OCI-LY3 (cell line): Measurements from ENCODE around the gene POU2AF1.

Experiments used
- H2AFZ ChIP-seq: fragments of 200-600, 300-600 bp; shearing (Covaris generic); 2 replicates; pipeline ENCODE4 v1.6.0; 2014; ENCODE audit warnings: antibody characterized with exemption, low read depth, low read length
- H3K27ac ChIP-seq: fragments of 200-600, 300-600 bp; sonication (generic); 2 replicates; pipeline ENCODE4 v1.5.1; 2014; ENCODE audit warnings: mild to moderate bottlenecking, low read length, moderate library complexity, mixed read lengths
- H3K27me3 ChIP-seq: fragments of 200-600, 300-600 bp; sonication (generic); 2 replicates; pipeline ENCODE4 v1.6.1; 2014; ENCODE audit warnings: low read depth, low read length, mixed read lengths
- H3K36me3 ChIP-seq: fragments of 200-600, 300-600 bp; sonication (generic); replicated peaks from 2 replicates; pipeline ENCODE3; 2014; ENCODE audit warnings: low read depth, low read length, mixed read lengths
- H3K4me1 ChIP-seq: fragments of 300-600, 200-600 bp; sonication (generic); 2 replicates; pipeline ENCODE4 v1.6.1; 2014; ENCODE audit warnings: low read length, mixed read lengths
- H3K4me2 ChIP-seq: fragments of 200-600, 300-600 bp; sonication (generic); 2 replicates; pipeline ENCODE4 v1.6.1; 2014; ENCODE audit warnings: low read length, mixed read lengths
- H3K4me3 ChIP-seq: fragments of 300-600, 200-600 bp; sonication (generic); 2 replicates; pipeline ENCODE4 v1.5.1; 2014; ENCODE audit warnings: antibody characterized with exemption, mild to moderate bottlenecking, low read length, moderate library complexity
- H3K79me2 ChIP-seq: fragments of 300-600, 200-600 bp; shearing (Covaris generic); 2 replicates; pipeline ENCODE4 v1.6.1; 2014; ENCODE audit warnings: mild to moderate bottlenecking, low read length, mixed read lengths
- H3K9ac ChIP-seq: fragments of 300-600, 200-600 bp; shearing (Covaris generic); 2 replicates; pipeline ENCODE4 v1.6.0; 2014; ENCODE audit warnings: mild to moderate bottlenecking, low read length, moderate library complexity
- H3K9me3 ChIP-seq: fragments of 200-600, 300-600 bp; shearing (Covaris generic); 2 replicates; pipeline ENCODE4 v1.6.1; 2014; ENCODE audit warnings: low read length, mixed read lengths; ENCODE audit not compliant: insufficient read depth
- H4K20me1 ChIP-seq: fragments of 200-600, 300-600 bp; sonication (generic); 2 replicates; pipeline ENCODE4 v1.6.1; 2016; ENCODE audit warnings: low read length, mixed read lengths; ENCODE audit not compliant: insufficient read depth
- EZH2phosphoT487 ChIP-seq: fragments of 200-600 bp; shearing (Covaris generic); IDR thresholded peaks from 2 replicates; pipeline ENCODE4 v1.6.1; 2018; ENCODE audit warnings: antibody characterized with exemption, mixed run types, low read depth
- TF ChIP-seq, protein P1 (sequence below): fragments of 200-600, 300-600 bp; sonication (generic); IDR thresholded peaks from 2 replicates; pipeline ENCODE4 v1.5.1; 2014; ENCODE audit warnings: antibody characterized with exemption, low read length, low read depth

Gene POU2AF1

DNA sequence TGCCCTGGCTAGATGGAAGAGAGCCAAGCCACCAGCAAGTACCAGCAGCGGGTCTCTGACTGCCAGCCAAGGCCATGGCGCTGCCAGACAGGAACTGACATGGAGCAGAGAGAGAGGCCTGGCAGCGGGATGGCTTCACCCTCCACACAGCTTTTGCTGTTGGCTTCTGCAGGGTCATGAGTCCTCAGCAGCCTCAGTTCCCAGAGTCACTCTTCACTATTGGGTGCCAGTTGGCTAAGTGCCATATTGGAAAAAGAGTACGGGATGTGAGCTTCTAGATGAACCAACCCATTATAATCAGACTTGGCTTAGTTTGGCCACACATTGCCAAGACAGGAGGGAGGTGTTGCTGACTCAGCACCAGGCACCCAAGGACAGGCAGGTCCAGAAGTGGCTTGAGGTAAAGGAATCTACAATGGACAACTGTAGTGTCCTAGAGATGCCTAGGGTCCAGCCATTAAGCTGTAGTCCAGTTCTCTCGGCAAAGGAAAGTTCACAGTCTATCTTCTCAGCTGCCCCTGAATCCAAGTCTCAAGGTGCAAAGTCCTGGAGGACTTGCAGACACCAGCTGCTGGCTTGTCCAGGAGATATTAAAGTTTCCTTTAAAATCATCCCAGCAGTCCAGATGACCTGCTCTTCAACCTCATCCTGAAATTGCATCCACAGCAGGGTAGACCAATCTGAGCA is 40.7 kb upstream of the POU2AF1 start:
- peaks cover 89% of the 10 kb centered on the region for H3K4me1 ChIP-seq
- no peak overlapping the region for H2AFZ ChIP-seq
- no peaks in the 10 kb centered on the region for H3K27me3 ChIP-seq
- peak overlapping the region; percentile 99 for H3K27ac ChIP-seq
- peaks cover 38% of the 10 kb centered on the region; the same call in 1 of the 2 replicates for H3K9me3 ChIP-seq
- no peaks in the 10 kb centered on the region for H4K20me1 ChIP-seq
- no peak overlapping the region for H3K4me3 ChIP-seq
- peaks cover 4% of the 10 kb centered on the region for H3K36me3 ChIP-seq
- peak overlapping the region; percentile 96; the same call in 1 of the 2 replicates for H3K9ac ChIP-seq
- peaks cover 24% of the 10 kb centered on the region for H3K79me2 ChIP-seq
- H3K4me2 ChIP-seq: peak overlapping the region; percentile 63; the same call in 1 of the 2 replicates
- no peak for TF ChIP-seq EZH2phosphoT487
- TF ChIP-seq, protein P1, sequence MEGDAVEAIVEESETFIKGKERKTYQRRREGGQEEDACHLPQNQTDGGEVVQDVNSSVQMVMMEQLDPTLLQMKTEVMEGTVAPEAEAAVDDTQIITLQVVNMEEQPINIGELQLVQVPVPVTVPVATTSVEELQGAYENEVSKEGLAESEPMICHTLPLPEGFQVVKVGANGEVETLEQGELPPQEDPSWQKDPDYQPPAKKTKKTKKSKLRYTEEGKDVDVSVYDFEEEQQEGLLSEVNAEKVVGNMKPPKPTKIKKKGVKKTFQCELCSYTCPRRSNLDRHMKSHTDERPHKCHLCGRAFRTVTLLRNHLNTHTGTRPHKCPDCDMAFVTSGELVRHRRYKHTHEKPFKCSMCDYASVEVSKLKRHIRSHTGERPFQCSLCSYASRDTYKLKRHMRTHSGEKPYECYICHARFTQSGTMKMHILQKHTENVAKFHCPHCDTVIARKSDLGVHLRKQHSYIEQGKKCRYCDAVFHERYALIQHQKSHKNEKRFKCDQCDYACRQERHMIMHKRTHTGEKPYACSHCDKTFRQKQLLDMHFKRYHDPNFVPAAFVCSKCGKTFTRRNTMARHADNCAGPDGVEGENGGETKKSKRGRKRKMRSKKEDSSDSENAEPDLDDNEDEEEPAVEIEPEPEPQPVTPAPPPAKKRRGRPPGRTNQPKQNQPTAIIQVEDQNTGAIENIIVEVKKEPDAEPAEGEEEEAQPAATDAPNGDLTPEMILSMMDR: no peak

- Histone ChIP-seq H3K27ac (peak overlapping the region; percentile 99), H4K20me1 (no peaks in the 10 kb centered on the region), H2AFZ (no peak overlapping the region), H3K36me3 (peaks cover 4% of the 10 kb centered on the region), H3K79me2 (peaks cover 28% of the 10 kb centered on the region), H3K4me2 (peak overlapping the region; percentile 63), H3K9me3 (peaks cover 38% of the 10 kb centered on the region; the same call in 1 of the 2 replicates), H3K4me1 (peaks cover 95% of the 10 kb centered on the region), H3K4me3 (peak overlapping the region; percentile 7; the same call in 1 of the 2 replicates), H3K9ac (peak overlapping the region; percentile 96), H3K27me3 (no peaks in the 10 kb centered on the region)
- no peak for TF ChIP-seq EZH2phosphoT487
- TF ChIP-seq, protein P1: no peak
Observed at GRCh38 chr11:111419181-111419580, 40.1 kb upstream of the POU2AF1 start.

DNA sequence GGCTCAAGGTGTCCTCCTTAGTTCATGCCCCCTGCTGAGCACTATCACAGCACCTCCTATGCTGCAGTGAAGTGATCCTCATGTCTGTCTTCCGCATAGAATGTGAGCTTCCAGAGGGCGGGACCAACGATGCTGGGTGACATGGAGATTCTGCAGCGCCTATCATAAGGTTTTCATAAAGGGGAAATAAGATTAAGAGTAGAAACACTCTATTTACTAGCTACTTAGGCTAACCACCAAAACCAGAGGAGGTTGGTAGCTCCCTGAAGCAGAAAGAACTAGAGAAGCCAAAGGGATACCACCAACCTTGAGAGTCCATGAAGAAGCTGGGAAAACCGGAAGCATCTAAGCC is 39.3 kb upstream of the POU2AF1 start:
- peak overlapping the region; percentile 96 for H3K9ac ChIP-seq
- peak overlapping the region; percentile 51; the same call in 1 of the 2 replicates for H3K4me3 ChIP-seq
- H2AFZ ChIP-seq: no peak overlapping the region

More for the DNA sequence above, 39.3 kb upstream of the POU2AF1 start:
- Histone ChIP-seq H3K4me1 (peaks cover 99% of the 10 kb centered on the region), H3K27me3 (no peaks in the 10 kb centered on the region), H3K36me3 (peaks cover 4% of the 10 kb centered on the region), H3K9me3 (peaks cover 41% of the 10 kb centered on the region; the same call in 1 of the 2 replicates), H3K27ac (peak overlapping the region; percentile 99), H3K4me2 (peak overlapping the region; percentile 63), H4K20me1 (no peaks in the 10 kb centered on the region), H3K79me2 (peaks cover 34% of the 10 kb centered on the region)
- no peak for TF ChIP-seq EZH2phosphoT487
- TF ChIP-seq, protein P1: no peak
